Colonic mucosa (tissue), 4 donors: ENCODE measurements around the gene NRG3. TPM values are rescaled to one million over a fixed set of nuclear protein-coding genes. Genes with fewer than 3 reads are reported as not detected.
"Not testable (repeated sequence)": the region's sequence is repeated elsewhere in the genome, so short reads cannot be mapped to it uniquely, and the experiment has no call there.

Experiments used
- DNase-seq: peaks from one replicate; pipeline ENCODE4 v3.0.0-alpha.2; 2020
- H3K27ac ChIP-seq: fragments of 200-600 bp; one replicate; pipeline ENCODE4 v1.8.0; 2021
- H3K27me3 ChIP-seq: fragments of 200-600 bp; one replicate; pipeline ENCODE4 v1.8.0; 2021
- H3K36me3 ChIP-seq: fragments of 200-600 bp; one replicate; pipeline ENCODE4 v1.8.0; 2021
- H3K4me1 ChIP-seq: fragments of 200-600 bp; one replicate; pipeline ENCODE4 v1.8.0; 2021; ENCODE audit warnings: mild to moderate bottlenecking
- H3K4me3 ChIP-seq: fragments of 200-600 bp; one replicate; pipeline ENCODE4 v1.8.0; 2021
- H3K9ac ChIP-seq, 2 donors: one replicate each; pipeline ENCODE4 v1.7.0; 2013; ENCODE audit warnings: control low read depth in 2 of 2, low read depth in 2 of 2, low read length in 2 of 2
- H3K9me3 ChIP-seq: fragments of 200-600 bp; one replicate; pipeline ENCODE4 v1.8.0; 2021
- intact Hi-C: fragments of 100-400 bp; cut with DNase I; formaldehyde crosslinking; loops from one replicate; pipeline ENCODE4 v1.14.1; 2022
- total RNA-seq, 2 donors: library from RNA; stranded (reverse); fragmentation: NEBNext Ultra II Directional in 1 of 2; extraction: Animal tissue kit (Norgen Biotek cat#: 25700) in 1 of 2; gene quantifications; one replicate each; pipeline ENCODE4 v1.2.1, GENCODE V29; 2021
- TF ChIP-seq, protein P1 (sequence below): fragments of 200-600 bp; IDR thresholded peaks from one replicate; pipeline ENCODE4 v1.8.0; 2022; ENCODE audit warnings: antibody characterized with exemption, mild to moderate bottlenecking
- donor health status: healthy.
- donor health status: DM: no; HTN: no; CAD: no.
- donor health status: DM: no; HTN: no; CAD: no.

NRG3 gene
- total RNA-seq, 2 donors from 2014 or later, result 0.24 TPM; not detected in 1

DNA sequence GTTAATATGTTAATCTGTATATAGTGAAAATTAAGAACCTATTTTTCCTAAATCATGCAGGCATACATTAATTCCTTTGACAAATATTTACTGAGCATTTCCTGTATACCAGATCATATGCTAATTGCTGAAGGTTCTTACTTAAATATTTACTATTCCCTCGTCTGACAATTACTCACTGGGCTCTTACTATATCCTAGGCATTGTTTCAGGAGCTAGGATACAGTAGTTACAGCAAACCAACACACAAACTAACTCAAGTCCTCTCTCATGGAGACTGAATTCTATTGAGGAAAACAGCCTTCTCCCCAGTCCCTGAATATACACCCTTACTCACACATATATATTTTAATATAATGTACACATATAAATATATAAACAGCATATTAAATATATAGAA is 786.0 kb downstream of the NRG3 start:
- Histone ChIP-seq H3K4me1 (no peaks in the 10 kb centered on the region), H3K9ac (no peak overlapping the region), H3K9me3 (no peaks in the 10 kb centered on the region), H3K36me3 (no peaks in the 10 kb centered on the region), H3K4me3 (no peak overlapping the region), H3K27me3 (no peaks in the 10 kb centered on the region), H3K27ac (no peak overlapping the region)
- intact Hi-C loops, result no loop called here
- TF ChIP-seq, protein P1, sequence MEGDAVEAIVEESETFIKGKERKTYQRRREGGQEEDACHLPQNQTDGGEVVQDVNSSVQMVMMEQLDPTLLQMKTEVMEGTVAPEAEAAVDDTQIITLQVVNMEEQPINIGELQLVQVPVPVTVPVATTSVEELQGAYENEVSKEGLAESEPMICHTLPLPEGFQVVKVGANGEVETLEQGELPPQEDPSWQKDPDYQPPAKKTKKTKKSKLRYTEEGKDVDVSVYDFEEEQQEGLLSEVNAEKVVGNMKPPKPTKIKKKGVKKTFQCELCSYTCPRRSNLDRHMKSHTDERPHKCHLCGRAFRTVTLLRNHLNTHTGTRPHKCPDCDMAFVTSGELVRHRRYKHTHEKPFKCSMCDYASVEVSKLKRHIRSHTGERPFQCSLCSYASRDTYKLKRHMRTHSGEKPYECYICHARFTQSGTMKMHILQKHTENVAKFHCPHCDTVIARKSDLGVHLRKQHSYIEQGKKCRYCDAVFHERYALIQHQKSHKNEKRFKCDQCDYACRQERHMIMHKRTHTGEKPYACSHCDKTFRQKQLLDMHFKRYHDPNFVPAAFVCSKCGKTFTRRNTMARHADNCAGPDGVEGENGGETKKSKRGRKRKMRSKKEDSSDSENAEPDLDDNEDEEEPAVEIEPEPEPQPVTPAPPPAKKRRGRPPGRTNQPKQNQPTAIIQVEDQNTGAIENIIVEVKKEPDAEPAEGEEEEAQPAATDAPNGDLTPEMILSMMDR, result no peak
- DNase-seq, result no peak

DNA sequence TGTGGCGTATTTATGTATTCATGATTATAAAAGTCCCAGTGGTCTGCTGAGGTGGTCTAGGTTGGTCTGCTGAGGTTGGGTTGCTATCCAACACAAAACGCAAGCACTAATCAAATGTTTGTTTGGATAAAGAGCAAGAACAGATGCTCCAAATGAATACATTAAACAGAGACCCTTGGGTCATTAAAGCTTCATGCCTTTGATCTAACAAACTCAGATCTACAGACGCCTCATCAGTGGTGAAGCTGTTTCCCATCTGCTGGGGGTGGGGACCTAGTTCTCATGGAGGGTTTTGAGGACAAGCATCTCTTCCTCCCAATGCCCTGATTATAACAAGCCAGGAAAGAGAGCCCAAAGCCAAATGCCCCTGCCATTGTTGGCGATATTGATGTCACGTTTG is 786.7 kb downstream of the NRG3 start:
- Histone ChIP-seq H3K27ac (no peak overlapping the region), H3K4me1 (no peaks in the 10 kb centered on the region), H3K27me3 (no peaks in the 10 kb centered on the region), H3K36me3 (no peaks in the 10 kb centered on the region), H3K9me3 (no peaks in the 10 kb centered on the region), H3K4me3 (no peak overlapping the region), H3K9ac (no peak overlapping the region)
- intact Hi-C loops, result no loop called here
- DNase-seq, result no peak
- TF ChIP-seq, protein P1, result no peak

DNA sequence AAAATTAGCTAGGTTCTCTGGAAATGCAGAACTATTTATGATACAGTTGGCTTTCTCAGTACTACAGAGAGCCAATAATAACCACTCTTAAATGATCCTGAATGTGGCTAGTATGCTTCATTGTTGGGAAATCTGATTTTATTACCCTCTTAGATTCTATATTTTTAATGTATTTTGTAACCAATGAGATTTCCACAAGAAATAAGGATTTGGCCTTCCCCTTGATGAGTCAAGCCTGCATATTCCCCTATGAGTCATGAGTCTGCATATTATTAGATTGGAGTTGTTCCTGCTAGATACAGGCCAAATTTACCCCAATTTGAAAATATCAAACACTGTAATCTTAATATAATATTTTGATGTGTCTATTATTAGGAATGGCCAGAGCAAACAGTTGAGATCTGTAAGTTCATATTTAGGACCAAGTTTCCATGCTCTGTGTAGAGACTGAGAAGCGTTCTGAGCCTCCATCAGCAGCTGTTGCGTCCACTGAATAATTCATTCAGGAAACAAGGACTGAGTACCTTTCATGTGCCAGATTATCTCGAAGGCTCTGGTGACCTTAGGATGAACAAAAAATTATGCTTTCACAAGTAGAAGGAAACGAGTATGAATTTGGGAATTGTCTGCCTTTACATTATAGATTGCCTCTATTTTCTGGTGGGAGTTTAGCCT is 793.4 kb downstream of the NRG3 start:
- intact Hi-C loops, result no loop called here
- Histone ChIP-seq H3K27ac (no peak overlapping the region), H3K9ac (no peak overlapping the region), H3K4me3 (no peak overlapping the region), H3K36me3 (no peaks in the 10 kb centered on the region), H3K4me1 (no peaks in the 10 kb centered on the region), H3K27me3 (no peaks in the 10 kb centered on the region), H3K9me3 (no peaks in the 10 kb centered on the region)
- TF ChIP-seq, protein P1, result no peak
- DNase-seq, result no peak

DNA sequence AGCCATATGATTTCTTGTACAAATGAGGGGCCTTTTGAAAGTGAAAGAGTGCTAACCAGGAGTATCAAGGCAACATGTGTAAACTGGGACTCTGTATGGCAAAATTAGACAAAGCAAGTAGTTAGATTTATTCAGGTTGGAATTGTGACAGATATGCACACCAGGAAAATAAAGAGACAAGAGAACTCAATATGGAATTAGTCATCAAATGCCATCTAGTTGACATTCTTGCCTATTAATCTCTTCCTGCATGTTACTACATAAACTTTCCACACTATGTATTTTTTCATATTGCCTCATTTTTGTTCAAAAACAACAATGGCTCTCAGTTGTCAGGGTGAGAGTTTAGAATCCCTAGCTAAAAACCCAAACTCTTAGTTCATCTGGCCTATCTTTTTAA is 799.0 kb downstream of the NRG3 start:
- Histone ChIP-seq H3K9me3 (no peaks in the 10 kb centered on the region), H3K36me3 (no peaks in the 10 kb centered on the region), H3K27me3 (no peaks in the 10 kb centered on the region), H3K4me3 (no peak overlapping the region), H3K4me1 (no peaks in the 10 kb centered on the region), H3K27ac (no peak overlapping the region), H3K9ac (no peak overlapping the region)
- no peak for DNase-seq
- TF ChIP-seq, protein P1, result no peak
- intact Hi-C loops, result no loop called here

DNA sequence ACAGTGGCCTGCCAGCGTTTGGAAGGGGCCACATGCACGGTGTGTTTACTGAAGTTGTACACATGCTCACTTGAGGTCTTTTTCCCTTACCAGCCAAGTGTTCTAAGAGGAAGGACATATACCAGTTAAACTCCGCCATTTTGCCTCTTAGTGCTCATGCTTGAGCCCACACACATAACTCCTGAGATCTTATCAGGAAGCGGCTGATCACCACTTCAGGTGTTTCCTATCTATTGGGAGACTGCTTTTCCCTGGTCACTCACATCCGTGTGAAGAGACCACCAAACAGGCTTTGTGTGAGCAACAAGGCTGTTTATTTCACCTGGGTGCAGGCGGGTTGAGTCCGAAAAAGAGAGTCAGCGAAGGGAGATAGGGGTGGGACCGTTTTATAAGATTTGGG is 802.9 kb downstream of the NRG3 start:
- intact Hi-C loops, H3K9me3 ChIP-seq, H3K9ac ChIP-seq, H3K27ac ChIP-seq, H3K36me3 ChIP-seq, DNase-seq, H3K4me3 ChIP-seq, H3K27me3 ChIP-seq, H3K4me1 ChIP-seq: not testable (repeated sequence)

DNA sequence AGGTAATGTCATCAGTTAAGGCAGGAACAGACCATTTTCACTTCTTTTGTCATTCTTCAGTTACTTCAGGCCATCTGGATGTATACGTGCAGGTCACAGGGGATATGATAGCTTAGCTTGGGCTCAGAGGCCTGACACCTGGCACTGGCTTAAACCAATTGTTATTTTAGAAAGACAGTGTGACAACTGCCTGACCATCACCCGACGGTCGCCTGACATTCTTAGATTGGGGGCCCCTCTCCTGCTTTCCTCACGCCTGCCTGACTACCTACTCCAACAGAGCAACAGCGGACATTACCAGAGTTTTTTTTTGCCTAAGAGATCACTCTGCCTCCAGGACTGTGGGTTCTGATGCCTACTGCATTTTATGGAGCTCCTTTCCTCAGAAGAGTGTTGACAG is 803.5 kb downstream of the NRG3 start:
- DNase-seq, H3K9me3 ChIP-seq, H3K4me1 ChIP-seq, H3K4me3 ChIP-seq, H3K27me3 ChIP-seq, intact Hi-C loops, H3K9ac ChIP-seq, H3K36me3 ChIP-seq, H3K27ac ChIP-seq: not testable (repeated sequence)
